ENCODE results near the gene KCNQ5. TPM values are rescaled to one million over a fixed set of nuclear protein-coding genes. Genes with fewer than 3 reads are reported as not detected.
A peak's percentile ranks its signal among the peaks of the same experiment; 100 is the strongest.

The KCNQ5 gene
- total RNA-seq, 2 experiments from 2014 or later = 10.0 to 11.8 TPM

- CTCF ChIA-PET = no interaction called here
- no peak overlapping the region for H3K27ac Mint-ChIP-seq
Observed at GRCh38 chr6:72657407-72658197, 35.7 kb downstream of the KCNQ5 start.

GRCh38 chr6:72659754-72660153 is 37.9 kb downstream of the KCNQ5 start:
- H3K27me3 Mint-ChIP-seq (ENCODE audit: low read depth) = no peaks in the 10 kb centered on the region
- H3K4me3 Mint-ChIP-seq = no peak overlapping the region
- H3K27ac Mint-ChIP-seq = no peak overlapping the region
- no peaks in the 10 kb centered on the region for H3K4me1 Mint-ChIP-seq (ENCODE audit: low read depth)
- DNase-seq (no peak), ATAC-seq (no peak)
- no peaks in the 10 kb centered on the region for H3K9me3 Mint-ChIP-seq (ENCODE audit: insufficient read depth)
- CTCF ChIA-PET = no interaction called here
- POLR2A ChIA-PET = no interaction called here
- no peaks in the 10 kb centered on the region for H3K36me3 Mint-ChIP-seq (ENCODE audit: low read depth)

More at GRCh38 chr6:72657407-72658197, 35.7 kb downstream of the KCNQ5 start:
- Mint-ChIP-seq H3K27me3 (ENCODE audit: low read depth) (no peaks in the 10 kb centered on the region), H3K4me1 (ENCODE audit: low read depth) (no peaks in the 10 kb centered on the region), H3K36me3 (ENCODE audit: low read depth) (no peaks in the 10 kb centered on the region), H3K9me3 (ENCODE audit: insufficient read depth) (no peaks in the 10 kb centered on the region), H3K4me3 (no peak overlapping the region)
- DNase-seq = no peak
- POLR2A ChIA-PET = no interaction called here
- ATAC-seq = no peak

GRCh38 chr6:72661411-72661810 is 39.5 kb downstream of the KCNQ5 start:
- POLR2A ChIA-PET = no interaction called here
- Mint-ChIP-seq H3K27ac (no peak overlapping the region), H3K9me3 (ENCODE audit: insufficient read depth) (no peaks in the 10 kb centered on the region), H3K4me1 (ENCODE audit: low read depth) (no peaks in the 10 kb centered on the region), H3K36me3 (ENCODE audit: low read depth) (no peaks in the 10 kb centered on the region), H3K4me3 (no peak overlapping the region), H3K27me3 (ENCODE audit: low read depth) (no peaks in the 10 kb centered on the region)
- DNase-seq = no peak
- CTCF ChIA-PET = no interaction called here
- no peak for ATAC-seq

GRCh38 chr6:72665599-72665998 is 43.7 kb downstream of the KCNQ5 start:
- Mint-ChIP-seq H3K27ac (no peak overlapping the region), H3K27me3 (ENCODE audit: low read depth) (no peaks in the 10 kb centered on the region), H3K4me1 (ENCODE audit: low read depth) (peaks cover 18% of the 10 kb centered on the region), H3K9me3 (ENCODE audit: insufficient read depth) (no peaks in the 10 kb centered on the region), H3K4me3 (no peak overlapping the region), H3K36me3 (ENCODE audit: low read depth) (no peaks in the 10 kb centered on the region)
- DNase-seq = no peak
- ATAC-seq = no peak
- POLR2A ChIA-PET = no interaction called here
- CTCF ChIA-PET = no interaction called here

GRCh38 chr6:72669324-72669723 is 47.5 kb downstream of the KCNQ5 start:
- DNase-seq (peak; percentile 34), ATAC-seq (peak; percentile 47)
- H3K4me1 Mint-ChIP-seq (ENCODE audit: low read depth) = peaks cover 23% of the 10 kb centered on the region
- H3K27me3 Mint-ChIP-seq (ENCODE audit: low read depth) = no peaks in the 10 kb centered on the region
- H3K27ac Mint-ChIP-seq = no peak overlapping the region
- H3K36me3 Mint-ChIP-seq (ENCODE audit: low read depth) = no peaks in the 10 kb centered on the region
- ChIA-PET CTCF (interaction anchor here (0.8 to 2.1 kb wide), 3 partner anchors 35 to 53 kb away, joined by 3 to 10 read pairs (median 3); no protein-coding TSS in a partner anchor), POLR2A (no interaction called here)
- no peak overlapping the region for H3K4me3 Mint-ChIP-seq
- no peaks in the 10 kb centered on the region for H3K9me3 Mint-ChIP-seq (ENCODE audit: insufficient read depth)

GRCh38 chr6:72672906-72673305 is 51.0 kb downstream of the KCNQ5 start:
- ChIA-PET CTCF (no interaction called here), POLR2A (no interaction called here)
- no peak for ATAC-seq
- H3K36me3 Mint-ChIP-seq (ENCODE audit: low read depth) = peaks cover 4% of the 10 kb centered on the region
- DNase-seq = no peak
- H3K27me3 Mint-ChIP-seq (ENCODE audit: low read depth) = no peaks in the 10 kb centered on the region
- no peak overlapping the region for H3K4me3 Mint-ChIP-seq
- H3K4me1 Mint-ChIP-seq (ENCODE audit: low read depth) = peaks cover 23% of the 10 kb centered on the region
- H3K27ac Mint-ChIP-seq = no peak overlapping the region
- H3K9me3 Mint-ChIP-seq (ENCODE audit: insufficient read depth) = no peaks in the 10 kb centered on the region

GRCh38 chr6:72674842-72675241 is 53.0 kb downstream of the KCNQ5 start:
- H3K4me1 Mint-ChIP-seq (ENCODE audit: low read depth) = peaks cover 8% of the 10 kb centered on the region
- no peak overlapping the region for H3K4me3 Mint-ChIP-seq
- CTCF ChIA-PET = no interaction called here
- POLR2A ChIA-PET = no interaction called here
- H3K27ac Mint-ChIP-seq = no peak overlapping the region
- ATAC-seq (no peak), DNase-seq (no peak)
- H3K9me3 Mint-ChIP-seq (ENCODE audit: insufficient read depth) = peaks cover 8% of the 10 kb centered on the region
- H3K27me3 Mint-ChIP-seq (ENCODE audit: low read depth) = no peaks in the 10 kb centered on the region
- peaks cover 9% of the 10 kb centered on the region for H3K36me3 Mint-ChIP-seq (ENCODE audit: low read depth)

- ATAC-seq (no peak), DNase-seq (no peak)
- peaks cover 9% of the 10 kb centered on the region for H3K36me3 Mint-ChIP-seq (ENCODE audit: low read depth)
- H3K27me3 Mint-ChIP-seq (ENCODE audit: low read depth) = no peaks in the 10 kb centered on the region
- H3K4me3 Mint-ChIP-seq = no peak overlapping the region
- H3K9me3 Mint-ChIP-seq (ENCODE audit: insufficient read depth) = peaks cover 8% of the 10 kb centered on the region
- ChIA-PET CTCF (no interaction called here), POLR2A (no interaction called here)
- no peak overlapping the region for H3K27ac Mint-ChIP-seq
- H3K4me1 Mint-ChIP-seq (ENCODE audit: low read depth) = peaks cover 5% of the 10 kb centered on the region
Observed at GRCh38 chr6:72675396-72675795, 53.5 kb downstream of the KCNQ5 start.

- Mint-ChIP-seq H3K27ac (no peak overlapping the region), H3K36me3 (ENCODE audit: low read depth) (peaks cover 9% of the 10 kb centered on the region), H3K4me3 (no peak overlapping the region), H3K9me3 (ENCODE audit: insufficient read depth) (peaks cover 8% of the 10 kb centered on the region), H3K4me1 (ENCODE audit: low read depth) (no peaks in the 10 kb centered on the region), H3K27me3 (ENCODE audit: low read depth) (no peaks in the 10 kb centered on the region)
- ChIA-PET CTCF (no interaction called here), POLR2A (no interaction called here)
- DNase-seq = no peak
- ATAC-seq = no peak
Observed at GRCh38 chr6:72676995-72677394, 55.1 kb downstream of the KCNQ5 start.

- no peak for DNase-seq
- no peak overlapping the region for H3K27ac Mint-ChIP-seq
- CTCF ChIA-PET = no interaction called here
- no peak for ATAC-seq
- H3K36me3 Mint-ChIP-seq (ENCODE audit: low read depth) = peaks cover 9% of the 10 kb centered on the region
- H3K9me3 Mint-ChIP-seq (ENCODE audit: insufficient read depth) = peaks cover 8% of the 10 kb centered on the region
- H3K4me1 Mint-ChIP-seq (ENCODE audit: low read depth) = no peaks in the 10 kb centered on the region
- H3K27me3 Mint-ChIP-seq (ENCODE audit: low read depth) = no peaks in the 10 kb centered on the region
- POLR2A ChIA-PET = no interaction called here
- no peak overlapping the region for H3K4me3 Mint-ChIP-seq
Observed at GRCh38 chr6:72677740-72678139, 55.9 kb downstream of the KCNQ5 start.

GRCh38 chr6:72683797-72684196 is 61.9 kb downstream of the KCNQ5 start:
- H3K27me3 Mint-ChIP-seq (ENCODE audit: low read depth) = no peaks in the 10 kb centered on the region
- H3K4me1 Mint-ChIP-seq (ENCODE audit: low read depth) = peaks cover 10% of the 10 kb centered on the region
- no peak overlapping the region for H3K4me3 Mint-ChIP-seq
- ChIA-PET CTCF (interaction anchor here (0.6 kb wide), 1 partner anchor 199 kb away, joined by 3 read pairs; no protein-coding TSS in a partner anchor), POLR2A (no interaction called here)
- peaks cover 6% of the 10 kb centered on the region for H3K36me3 Mint-ChIP-seq (ENCODE audit: low read depth)
- no peaks in the 10 kb centered on the region for H3K9me3 Mint-ChIP-seq (ENCODE audit: insufficient read depth)
- no peak for DNase-seq
- no peak overlapping the region for H3K27ac Mint-ChIP-seq
- ATAC-seq = no peak

GRCh38 chr6:72689107-72689954 is 67.5 kb downstream of the KCNQ5 start:
- no peaks in the 10 kb centered on the region for H3K4me1 Mint-ChIP-seq (ENCODE audit: low read depth)
- POLR2A ChIA-PET = no interaction called here
- DNase-seq (no peak), ATAC-seq (no peak)
- H3K36me3 Mint-ChIP-seq (ENCODE audit: low read depth) = peaks cover 2% of the 10 kb centered on the region
- no peak overlapping the region for H3K4me3 Mint-ChIP-seq
- H3K27ac Mint-ChIP-seq = no peak overlapping the region
- H3K9me3 Mint-ChIP-seq (ENCODE audit: insufficient read depth) = no peaks in the 10 kb centered on the region
- CTCF ChIA-PET = interaction anchor here (0.9 to 1.0 kb wide), 2 partner anchors 73 to 277 kb away, joined by 3 read pairs; no protein-coding TSS in a partner anchor
- H3K27me3 Mint-ChIP-seq (ENCODE audit: low read depth) = no peaks in the 10 kb centered on the region
